Measurements from ENCODE around the gene LHFPL6.
"Not testable (repeated sequence)": the region's sequence is repeated elsewhere in the genome, so short reads cannot be mapped to it uniquely, and the experiment has no call there.

Gene LHFPL6

DNA sequence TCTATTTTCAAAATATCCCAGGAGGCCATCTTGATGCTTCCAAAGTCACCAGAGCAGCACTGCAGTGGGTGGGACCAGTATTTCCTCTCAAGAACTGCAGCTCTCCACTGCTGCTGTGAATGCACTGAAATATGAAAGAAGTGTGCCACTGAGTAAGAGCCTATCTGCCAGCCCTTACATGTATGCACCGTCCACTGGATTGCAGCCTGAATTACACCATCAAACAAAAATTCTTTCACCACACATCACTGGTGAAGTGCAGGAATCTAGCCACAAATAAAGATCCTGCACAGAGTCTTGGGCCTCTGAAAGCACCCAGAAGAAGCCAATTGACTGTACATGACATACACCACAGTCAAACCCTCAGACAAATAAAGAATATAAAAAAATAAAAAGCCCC is 249.0 kb downstream of the LHFPL6 start:
- peak; percentile 57 to 67 for DNase-seq (ENCODE audit: low read depth in 2 of 2)
- no peak overlapping the region for H3K4me3 ChIP-seq (replicated peaks in 1 of 2; ENCODE audit: low read depth in 2 of 2, low read length in 2 of 2)
- TF ChIP-seq CTCF (IDR thresholded peaks at IDR 0.05; ENCODE audit: low read depth, low read length) = no peak

DNA sequence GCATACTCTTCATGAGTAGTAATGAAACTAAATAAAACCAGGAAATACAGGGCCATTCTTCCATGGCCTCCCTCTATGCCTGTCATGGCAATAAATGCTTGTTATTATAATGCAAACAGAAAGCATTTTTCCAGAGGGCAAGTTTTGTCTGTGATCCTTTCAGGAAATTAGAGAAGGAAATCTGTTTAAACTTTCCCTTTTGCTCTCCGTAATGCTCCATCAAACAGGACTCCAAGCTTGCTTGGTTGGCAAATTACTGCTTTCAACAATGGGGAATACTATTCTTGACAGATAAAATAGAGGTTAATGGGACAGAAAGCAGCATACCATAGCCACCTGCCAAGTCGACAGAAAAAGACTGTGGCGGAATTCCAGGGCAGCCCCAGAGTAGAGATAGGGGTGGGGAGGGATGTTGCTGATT is 252.5 kb downstream of the LHFPL6 start:
- H3K4me3 ChIP-seq (replicated peaks in 1 of 2; ENCODE audit: low read depth in 2 of 2, low read length in 2 of 2) = no peak overlapping the region
- no peak for TF ChIP-seq CTCF (IDR thresholded peaks at IDR 0.05; ENCODE audit: low read depth, low read length)
- peak in 1 of 2 donors; percentile 16 for DNase-seq (ENCODE audit: low read depth in 2 of 2)

GRCh38 chr13:39349391-39349960 is 253.5 kb downstream of the LHFPL6 start:
- no peak for DNase-seq (ENCODE audit: low read depth in 2 of 2)
- no peak for TF ChIP-seq CTCF (IDR thresholded peaks at IDR 0.05; ENCODE audit: low read depth, low read length)

DNA sequence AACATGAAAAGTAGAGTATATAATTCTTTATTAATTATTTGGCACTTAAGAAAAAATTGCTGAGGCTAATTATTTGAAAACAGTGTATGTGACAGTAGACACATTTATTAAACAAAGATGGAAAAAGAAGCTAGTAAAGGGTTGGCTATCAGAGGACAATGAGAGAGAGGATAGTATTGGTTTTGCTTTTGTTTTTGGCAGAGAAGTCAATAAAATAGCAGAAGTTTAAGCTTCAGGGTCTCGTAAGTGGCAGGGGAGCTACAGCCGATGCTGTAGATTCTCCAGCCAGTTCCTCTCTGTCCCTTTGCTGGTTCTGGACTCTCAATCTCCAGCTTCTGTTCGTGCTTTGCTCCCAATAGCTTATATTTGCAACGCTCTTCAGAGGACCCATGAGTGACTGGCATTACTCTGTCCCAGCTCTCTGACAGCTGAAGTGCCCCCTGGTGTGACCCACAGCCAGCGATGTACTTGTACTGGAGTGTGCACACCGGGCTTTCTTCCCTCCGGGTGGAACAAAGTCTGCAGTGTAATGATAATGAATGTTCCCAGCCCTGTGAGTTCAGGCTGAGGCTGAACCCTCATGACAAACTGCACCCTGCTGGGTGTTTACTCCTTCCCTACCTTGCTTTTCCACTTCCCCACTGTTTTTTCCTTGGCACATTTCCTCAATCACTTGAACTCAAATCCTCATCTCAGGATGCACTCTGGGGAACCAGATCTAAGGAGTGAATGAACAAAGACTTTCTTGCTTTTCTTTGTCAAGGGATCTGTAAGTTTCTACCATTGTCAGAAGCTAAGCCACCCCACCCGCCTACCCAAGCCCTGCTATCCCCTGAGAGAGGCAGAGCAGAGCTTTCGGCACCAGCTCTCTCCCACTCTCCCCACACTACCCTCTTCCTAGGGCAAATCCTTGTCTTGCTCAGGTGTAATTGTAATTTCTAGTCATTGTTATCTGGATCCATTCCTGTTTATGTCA is 254.8 kb downstream of the LHFPL6 start:
- TF ChIP-seq CTCF (IDR thresholded peaks at IDR 0.05; ENCODE audit: low read depth, low read length) = no peak
- H3K4me3 ChIP-seq (replicated peaks in 1 of 2; ENCODE audit: low read depth in 2 of 2, low read length in 2 of 2) = no peak overlapping the region
- DNase-seq (ENCODE audit: low read depth in 2 of 2) = no peak

More at GRCh38 chr13:39349391-39349960, 253.5 kb downstream of the LHFPL6 start:
- H3K4me3 ChIP-seq (replicated peaks in 1 of 2; ENCODE audit: low read depth in 2 of 2, low read length in 2 of 2) = no peak overlapping the region

- no peak for TF ChIP-seq CTCF (IDR thresholded peaks at IDR 0.05; ENCODE audit: low read depth, low read length)
- H3K4me3 ChIP-seq (replicated peaks in 1 of 2; ENCODE audit: low read depth in 2 of 2, low read length in 2 of 2) = no peak overlapping the region
- no peak for DNase-seq (ENCODE audit: low read depth in 2 of 2)
Measured at GRCh38 chr13:39345982-39346381, 257.0 kb downstream of the LHFPL6 start.

DNA sequence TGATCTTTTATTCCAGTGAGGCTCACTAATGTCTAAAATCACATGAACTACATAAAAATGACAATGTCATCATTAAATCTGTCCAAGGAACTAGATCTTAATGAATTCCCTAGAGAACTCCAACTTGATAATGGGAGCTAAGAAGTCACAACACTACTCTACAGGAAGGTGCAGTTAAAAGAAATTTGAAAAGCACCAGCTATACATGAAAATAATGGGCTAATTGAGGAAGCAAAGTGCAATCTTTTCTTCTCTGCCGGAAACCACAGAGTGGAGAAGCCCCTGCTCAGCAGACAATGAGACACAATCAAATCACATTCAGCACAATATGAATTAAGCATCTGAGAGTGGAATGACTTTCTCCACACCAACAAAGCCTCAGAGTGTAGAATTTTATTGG is 261.7 kb downstream of the LHFPL6 start:
- DNase-seq (ENCODE audit: low read depth in 2 of 2) = no peak
- no peak for TF ChIP-seq CTCF (IDR thresholded peaks at IDR 0.05; ENCODE audit: low read depth, low read length)
- H3K4me3 ChIP-seq (replicated peaks in 1 of 2; ENCODE audit: low read depth in 2 of 2, low read length in 2 of 2) = no peak overlapping the region

DNA sequence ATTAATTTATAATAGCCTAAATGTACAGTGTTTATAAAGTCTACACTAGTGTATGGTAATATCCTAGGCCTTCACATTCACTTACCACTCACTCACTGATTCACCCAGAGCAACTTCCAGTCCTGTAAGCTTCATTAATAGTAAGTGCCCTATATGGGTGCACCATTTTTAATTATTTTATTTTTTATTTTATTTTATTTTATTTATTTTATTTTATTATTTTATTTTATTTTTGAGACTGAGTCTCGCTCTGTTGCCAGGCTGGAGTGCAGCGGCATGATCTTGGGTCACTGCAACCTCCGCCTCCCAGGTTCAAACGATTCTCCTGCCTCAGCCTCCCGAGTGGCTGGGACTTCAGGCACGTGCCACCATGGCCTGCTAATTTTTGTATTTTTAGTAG is 264.9 kb downstream of the LHFPL6 start:
- H3K4me3 ChIP-seq (replicated peaks in 1 of 2; ENCODE audit: low read depth in 2 of 2, low read length in 2 of 2); DNase-seq (ENCODE audit: low read depth in 2 of 2): not testable (repeated sequence)
